Measurements from ENCODE around the gene CELA3B.

DNA sequence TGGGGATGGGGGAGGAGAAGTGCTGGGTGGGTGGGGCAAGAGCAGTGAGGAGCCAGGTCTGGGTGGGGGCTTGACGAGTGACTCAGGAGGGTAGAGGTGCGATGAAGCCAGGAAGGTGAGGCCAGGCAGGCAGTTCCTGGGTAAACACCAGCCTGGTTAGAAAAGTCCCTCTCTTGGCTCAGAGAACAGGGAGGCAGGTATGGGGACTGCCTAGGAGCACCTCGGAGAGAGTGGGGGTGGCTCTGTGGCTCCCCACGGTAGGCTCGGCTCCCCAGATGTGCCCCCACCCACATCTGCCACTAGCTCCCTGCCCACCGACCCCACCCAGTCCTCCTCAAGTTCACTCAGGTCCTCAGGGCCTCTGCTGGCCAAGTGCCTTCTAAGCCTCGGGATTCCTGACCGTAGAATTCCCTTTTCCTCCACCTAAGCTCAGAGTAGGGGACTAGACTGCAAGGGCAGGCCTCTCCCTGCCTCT lies 40.9 kb upstream of the CELA3B start:
- TF ChIP-seq, protein P1, sequence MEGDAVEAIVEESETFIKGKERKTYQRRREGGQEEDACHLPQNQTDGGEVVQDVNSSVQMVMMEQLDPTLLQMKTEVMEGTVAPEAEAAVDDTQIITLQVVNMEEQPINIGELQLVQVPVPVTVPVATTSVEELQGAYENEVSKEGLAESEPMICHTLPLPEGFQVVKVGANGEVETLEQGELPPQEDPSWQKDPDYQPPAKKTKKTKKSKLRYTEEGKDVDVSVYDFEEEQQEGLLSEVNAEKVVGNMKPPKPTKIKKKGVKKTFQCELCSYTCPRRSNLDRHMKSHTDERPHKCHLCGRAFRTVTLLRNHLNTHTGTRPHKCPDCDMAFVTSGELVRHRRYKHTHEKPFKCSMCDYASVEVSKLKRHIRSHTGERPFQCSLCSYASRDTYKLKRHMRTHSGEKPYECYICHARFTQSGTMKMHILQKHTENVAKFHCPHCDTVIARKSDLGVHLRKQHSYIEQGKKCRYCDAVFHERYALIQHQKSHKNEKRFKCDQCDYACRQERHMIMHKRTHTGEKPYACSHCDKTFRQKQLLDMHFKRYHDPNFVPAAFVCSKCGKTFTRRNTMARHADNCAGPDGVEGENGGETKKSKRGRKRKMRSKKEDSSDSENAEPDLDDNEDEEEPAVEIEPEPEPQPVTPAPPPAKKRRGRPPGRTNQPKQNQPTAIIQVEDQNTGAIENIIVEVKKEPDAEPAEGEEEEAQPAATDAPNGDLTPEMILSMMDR (IDR thresholded peaks at IDR 0.05): no peak
- no peak for TF ChIP-seq ZFX (IDR thresholded peaks at IDR 0.05; ENCODE audit: borderline replicate concordance)
